ENCODE results near the gene ZBTB18.

ZBTB18 gene

GRCh38 chr1:244054247-244054923 lies 3.3 kb downstream of the ZBTB18 start:
- no peak for TF ChIP-seq CTCF (conservative IDR thresholded peaks at IDR 0.05; ENCODE audit: low read depth, low read length)
- DNase-seq (ENCODE audit: low read depth) = no peak
- no peak overlapping the region for H3K4me3 ChIP-seq (ENCODE audit: low read depth, low read length)

DNA sequence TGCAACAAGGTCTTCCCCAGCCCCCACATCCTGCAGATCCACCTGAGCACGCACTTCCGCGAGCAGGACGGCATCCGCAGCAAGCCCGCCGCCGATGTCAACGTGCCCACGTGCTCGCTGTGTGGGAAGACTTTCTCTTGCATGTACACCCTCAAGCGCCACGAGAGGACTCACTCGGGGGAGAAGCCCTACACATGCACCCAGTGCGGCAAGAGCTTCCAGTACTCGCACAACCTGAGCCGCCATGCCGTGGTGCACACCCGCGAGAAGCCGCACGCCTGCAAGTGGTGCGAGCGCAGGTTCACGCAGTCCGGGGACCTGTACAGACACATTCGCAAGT lies 3.8 kb downstream of the ZBTB18 start:
- TF ChIP-seq CTCF (conservative IDR thresholded peaks at IDR 0.05; ENCODE audit: low read depth, low read length) = no peak
- DNase-seq (ENCODE audit: low read depth) = no peak
- H3K4me3 ChIP-seq (ENCODE audit: low read depth, low read length) = no peak overlapping the region

- DNase-seq (ENCODE audit: low read depth) = no peak
- TF ChIP-seq CTCF (conservative IDR thresholded peaks at IDR 0.05; ENCODE audit: low read depth, low read length) = no peak
- H3K4me3 ChIP-seq (ENCODE audit: low read depth, low read length) = no peak overlapping the region
Measured at GRCh38 chr1:244056577-244056976, 5.5 kb downstream of the ZBTB18 start.

DNA sequence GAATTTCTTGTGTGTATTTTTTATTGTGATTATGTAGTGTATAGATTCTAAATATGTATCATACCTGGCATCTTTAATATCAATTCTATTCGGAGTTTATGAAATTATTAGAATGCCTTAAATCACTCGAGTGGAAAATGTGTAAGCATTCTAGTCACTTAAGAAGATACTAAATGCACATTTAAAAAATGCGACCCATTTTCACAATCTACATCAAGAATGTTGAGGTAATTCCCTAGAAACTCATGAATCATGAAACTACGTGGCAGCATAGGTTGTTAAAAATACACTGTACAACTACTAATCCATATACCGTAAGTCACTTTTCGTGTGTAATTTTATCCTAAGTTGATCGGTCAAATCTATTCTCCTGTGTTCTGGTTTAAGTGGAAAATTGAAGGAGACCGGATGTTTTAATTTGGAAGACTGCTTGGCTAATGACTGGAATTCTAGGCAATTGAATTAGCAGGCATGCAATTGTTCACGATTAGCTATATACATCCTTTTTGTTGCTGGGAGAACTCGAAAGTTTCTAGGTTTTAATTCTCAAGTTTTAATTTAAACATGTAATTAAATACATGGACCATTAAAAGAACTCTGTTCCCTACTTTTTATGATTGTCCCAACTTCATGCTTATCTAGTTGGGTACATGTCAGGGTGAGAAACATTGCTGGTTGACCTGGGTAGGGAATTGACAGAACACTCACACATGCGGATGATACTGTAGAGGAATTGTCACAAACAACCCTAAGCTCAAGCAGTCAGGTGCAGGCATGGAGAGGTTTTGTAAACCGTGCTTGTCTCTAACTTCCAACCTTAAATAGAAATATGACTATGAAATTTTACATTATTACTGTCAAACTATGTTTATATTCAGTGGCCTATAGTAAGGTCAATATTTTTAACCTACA lies 6.6 kb downstream of the ZBTB18 start:
- DNase-seq (ENCODE audit: low read depth) = no peak
- no peak overlapping the region for H3K4me3 ChIP-seq (ENCODE audit: low read depth, low read length)
- no peak for TF ChIP-seq CTCF (conservative IDR thresholded peaks at IDR 0.05; ENCODE audit: low read depth, low read length)

DNA sequence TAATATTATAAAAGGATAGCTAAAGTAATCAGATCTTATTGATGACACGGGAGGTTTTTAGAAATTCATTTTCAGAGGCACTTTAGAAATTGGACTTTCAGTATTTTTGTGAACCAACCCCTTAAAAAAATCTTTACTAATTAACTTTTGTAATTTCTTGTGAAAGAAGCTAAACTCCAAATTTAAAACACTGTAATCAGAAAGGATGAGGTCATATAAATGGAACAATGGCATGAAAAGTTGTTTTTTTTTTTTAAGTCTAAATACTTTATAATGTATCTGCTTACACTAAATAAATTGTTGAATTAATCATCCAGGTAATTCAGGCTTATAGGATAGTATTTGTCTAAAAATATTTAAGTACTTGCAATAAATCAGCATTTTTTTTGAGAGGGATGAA lies 9.0 kb downstream of the ZBTB18 start:
- TF ChIP-seq CTCF (conservative IDR thresholded peaks at IDR 0.05; ENCODE audit: low read depth, low read length) = no peak
- H3K4me3 ChIP-seq (ENCODE audit: low read depth, low read length) = no peak overlapping the region
- DNase-seq (ENCODE audit: low read depth) = no peak

GRCh38 chr1:244060686-244061085 lies 9.6 kb downstream of the ZBTB18 start:
- no peak overlapping the region for H3K4me3 ChIP-seq (ENCODE audit: low read depth, low read length)
- no peak for TF ChIP-seq CTCF (conservative IDR thresholded peaks at IDR 0.05; ENCODE audit: low read depth, low read length)
- DNase-seq (ENCODE audit: low read depth) = no peak

Data from choroid plexus epithelial cell (primary cell).